Measurements from ENCODE around the gene MRPS2. TPM values are rescaled to one million over a fixed set of nuclear protein-coding genes. Genes with fewer than 3 reads are reported as not detected.
"Not testable (repeated sequence)": the region's sequence is repeated elsewhere in the genome, so short reads cannot be mapped to it uniquely, and the experiment has no call there.

Gene MRPS2
- total RNA-seq, 1 donor = 21.4 TPM

- H3K4me3 ChIP-seq (ENCODE audit: low read depth, low read length) = no peak overlapping the region
- TF ChIP-seq, protein P1, sequence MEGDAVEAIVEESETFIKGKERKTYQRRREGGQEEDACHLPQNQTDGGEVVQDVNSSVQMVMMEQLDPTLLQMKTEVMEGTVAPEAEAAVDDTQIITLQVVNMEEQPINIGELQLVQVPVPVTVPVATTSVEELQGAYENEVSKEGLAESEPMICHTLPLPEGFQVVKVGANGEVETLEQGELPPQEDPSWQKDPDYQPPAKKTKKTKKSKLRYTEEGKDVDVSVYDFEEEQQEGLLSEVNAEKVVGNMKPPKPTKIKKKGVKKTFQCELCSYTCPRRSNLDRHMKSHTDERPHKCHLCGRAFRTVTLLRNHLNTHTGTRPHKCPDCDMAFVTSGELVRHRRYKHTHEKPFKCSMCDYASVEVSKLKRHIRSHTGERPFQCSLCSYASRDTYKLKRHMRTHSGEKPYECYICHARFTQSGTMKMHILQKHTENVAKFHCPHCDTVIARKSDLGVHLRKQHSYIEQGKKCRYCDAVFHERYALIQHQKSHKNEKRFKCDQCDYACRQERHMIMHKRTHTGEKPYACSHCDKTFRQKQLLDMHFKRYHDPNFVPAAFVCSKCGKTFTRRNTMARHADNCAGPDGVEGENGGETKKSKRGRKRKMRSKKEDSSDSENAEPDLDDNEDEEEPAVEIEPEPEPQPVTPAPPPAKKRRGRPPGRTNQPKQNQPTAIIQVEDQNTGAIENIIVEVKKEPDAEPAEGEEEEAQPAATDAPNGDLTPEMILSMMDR (IDR thresholded peaks at IDR 0.05; ENCODE audit: insufficient read depth, low read length) = no peak
- DNase-seq (ENCODE audit: low read depth) = no peak
These were observed 23.1 kb downstream of the MRPS2 start for GRCh38 chr9:135523521-135524129.

GRCh38 chr9:135524130-135524861, 23.8 kb downstream of the MRPS2 start:
- no peak overlapping the region for H3K4me3 ChIP-seq (ENCODE audit: low read depth, low read length)
- no peak for DNase-seq (ENCODE audit: low read depth)
- TF ChIP-seq, protein P1 (IDR thresholded peaks at IDR 0.05; ENCODE audit: insufficient read depth, low read length) = no peak

DNA sequence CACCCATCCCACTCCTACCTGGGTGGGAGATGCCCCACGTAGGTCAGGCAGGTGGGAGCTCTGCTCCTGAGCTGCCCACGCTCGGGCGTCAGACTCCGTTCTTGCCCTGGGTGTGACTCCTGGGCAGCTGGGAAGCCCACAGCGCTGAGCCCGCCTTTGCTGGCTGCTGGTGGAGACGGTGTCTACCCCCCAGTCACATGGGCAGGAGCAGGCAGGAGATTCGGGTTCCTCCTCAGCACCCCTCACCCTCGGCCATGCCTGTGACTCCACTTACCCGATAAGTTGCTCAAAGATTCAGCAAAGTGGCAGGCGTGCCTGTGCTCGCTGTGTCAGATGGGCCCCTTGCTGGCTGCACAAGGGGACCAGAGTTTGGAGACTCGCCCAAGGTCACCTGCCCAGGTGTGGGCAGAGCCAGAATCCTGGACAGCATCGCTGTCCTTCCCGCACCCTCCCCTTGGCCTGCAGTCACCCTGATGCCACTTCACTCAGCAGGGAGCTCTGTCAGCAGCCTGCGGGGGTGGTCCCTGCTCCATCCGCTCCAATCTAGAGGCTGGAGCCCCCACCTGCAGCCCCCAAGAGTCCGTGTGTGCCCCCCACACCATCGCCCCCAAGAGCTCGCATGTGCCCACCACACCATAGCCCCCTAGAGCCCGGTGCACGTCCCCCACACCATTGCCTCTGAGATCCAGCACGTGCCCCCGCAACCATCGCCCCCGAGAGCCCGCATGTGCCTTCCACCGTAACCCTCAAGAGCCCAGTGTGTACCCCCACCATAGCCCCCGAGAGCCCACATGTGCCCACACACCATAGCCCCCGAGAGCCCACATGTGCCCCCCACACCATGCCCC, 25.0 kb downstream of the MRPS2 start:
- DNase-seq (ENCODE audit: low read depth) = no peak
- TF ChIP-seq, protein P1 (IDR thresholded peaks at IDR 0.05; ENCODE audit: insufficient read depth, low read length) = no peak

GRCh38 chr9:135526089-135526729, 25.7 kb downstream of the MRPS2 start:
- DNase-seq (ENCODE audit: low read depth) = no peak
- TF ChIP-seq, protein P1 (IDR thresholded peaks at IDR 0.05; ENCODE audit: insufficient read depth, low read length) = no peak
- no peak overlapping the region for H3K4me3 ChIP-seq (ENCODE audit: low read depth, low read length)

More for the DNA sequence above, 25.0 kb downstream of the MRPS2 start:
- no peak overlapping the region for H3K4me3 ChIP-seq (ENCODE audit: low read depth, low read length)

- no peak for DNase-seq (ENCODE audit: low read depth)
- H3K4me3 ChIP-seq (ENCODE audit: low read depth, low read length) = no peak overlapping the region
- TF ChIP-seq, protein P1 (IDR thresholded peaks at IDR 0.05; ENCODE audit: insufficient read depth, low read length) = no peak
These were observed 26.5 kb downstream of the MRPS2 start for GRCh38 chr9:135526730-135527571.

DNA sequence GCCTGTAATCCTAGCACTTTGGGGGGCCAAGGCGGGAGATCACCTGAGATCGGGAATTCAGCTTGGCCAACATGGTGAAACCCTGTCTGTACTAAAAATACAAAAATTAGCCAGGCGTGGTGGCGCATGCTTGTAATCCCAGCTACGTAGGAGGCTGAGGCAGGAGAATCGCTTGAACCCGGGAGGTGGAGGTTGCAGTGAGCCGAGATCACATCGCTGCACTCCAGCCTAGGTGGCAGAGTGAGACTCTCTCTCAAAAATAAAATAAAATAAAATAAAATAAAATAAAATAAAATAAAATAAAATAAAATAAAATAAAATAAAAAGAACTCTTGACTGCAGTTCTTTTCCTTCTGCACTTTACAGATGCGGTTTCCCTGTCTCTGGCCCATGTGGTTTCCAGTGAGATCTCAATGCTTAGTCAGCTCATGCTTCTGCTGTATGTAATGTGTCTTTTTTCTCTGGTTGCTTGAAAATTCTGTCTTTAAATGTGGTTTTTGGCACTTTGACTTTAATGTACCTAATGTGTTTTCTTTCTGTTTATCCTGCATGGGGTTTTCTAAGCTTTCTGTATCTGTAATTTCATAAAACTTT, 28.5 kb downstream of the MRPS2 start:
- DNase-seq (ENCODE audit: low read depth); H3K4me3 ChIP-seq (ENCODE audit: low read depth, low read length): not testable (repeated sequence)
